Pulmonary artery endothelial cell (primary cell): ENCODE data around the gene SLC5A10. TPM values are rescaled to one million over a fixed set of nuclear protein-coding genes. Genes with fewer than 3 reads are reported as not detected.
"Not testable (repeated sequence)": the region's sequence is repeated elsewhere in the genome, so short reads cannot be mapped to it uniquely, and the experiment has no call there.

ENCODE experiments used
- DNase-seq: peaks from one replicate; pipeline ENCODE4 v3.0.0-alpha.2; 2011; ENCODE audit warnings: low read depth, low spot score
- total RNA-seq: library from RNA; depleted of rRNA; stranded (reverse); fragments of >200 nt; gene quantifications from 2 replicates; pipeline ENCODE4 v1.2.3, GENCODE V29; 2014

Gene SLC5A10
- not detected in 2 replicates for total RNA-seq

GRCh38 chr17:18951941-18952842, at the start of gene SLC5A10:
Gene SLC5A10 (plus strand): TSS chr17:18952165. CDS start chr17:18952206, 41 bp downstream.
- DNase-seq = no peak

- DNase-seq = no peak
Observed at GRCh38 chr17:18904482-18904881, 47.5 kb upstream of the SLC5A10 start.

GRCh38 chr17:18905226-18905625, 46.7 kb upstream of the SLC5A10 start:
- no peak for DNase-seq

- no peak for DNase-seq
Observed at GRCh38 chr17:18910326-18910725, 41.6 kb upstream of the SLC5A10 start.

GRCh38 chr17:18910881-18911280, 41.1 kb upstream of the SLC5A10 start:
- DNase-seq = no peak

GRCh38 chr17:18916816-18917500, 35.0 kb upstream of the SLC5A10 start:
- DNase-seq = no peak

GRCh38 chr17:18917506-18918032, 34.4 kb upstream of the SLC5A10 start:
- no peak for DNase-seq

GRCh38 chr17:18919963-18920362, 32.0 kb upstream of the SLC5A10 start:
- no peak for DNase-seq

GRCh38 chr17:18920911-18921441, 31.0 kb upstream of the SLC5A10 start:
- DNase-seq = no peak

- DNase-seq = no peak
Observed at GRCh38 chr17:18921485-18921884, 30.5 kb upstream of the SLC5A10 start.

- DNase-seq = no peak
Observed at GRCh38 chr17:18921912-18922451, 30.0 kb upstream of the SLC5A10 start.

GRCh38 chr17:18922596-18922995, 29.4 kb upstream of the SLC5A10 start:
- not testable (repeated sequence) for DNase-seq

- DNase-seq = no peak
Observed at GRCh38 chr17:18925187-18925586, 26.8 kb upstream of the SLC5A10 start.

- DNase-seq = no peak
Observed at GRCh38 chr17:18928628-18929125, 23.3 kb upstream of the SLC5A10 start.

- DNase-seq = no peak
Observed at GRCh38 chr17:18932360-18933055, 19.5 kb upstream of the SLC5A10 start.

- no peak for DNase-seq
Observed at GRCh38 chr17:18933102-18934058, 18.6 kb upstream of the SLC5A10 start.

- no peak for DNase-seq
Observed at GRCh38 chr17:18937981-18938691, 13.8 kb upstream of the SLC5A10 start.

- DNase-seq = no peak
Observed at GRCh38 chr17:18938692-18939023, 13.3 kb upstream of the SLC5A10 start.

GRCh38 chr17:18944646-18945045, 7.3 kb upstream of the SLC5A10 start:
- no peak for DNase-seq
